ENCODE measurements around the gene ZNF780A. TPM values are rescaled to one million over a fixed set of nuclear protein-coding genes. Genes with fewer than 3 reads are reported as not detected.

The ZNF780A gene
- total RNA-seq, 2 donors from 2014 or later: 2.4 to 4.1 TPM

- TF ChIP-seq CTCF (IDR thresholded peaks at IDR 0.05): no peak
- DNase-seq (ENCODE audit: low spot score): no peak
- Histone ChIP-seq H3K4me3 (no peak overlapping the region), H3K4me1 (no peaks in the 10 kb centered on the region), H3K9me3 (no peaks in the 10 kb centered on the region), H3K36me3 (no peaks in the 10 kb centered on the region), H3K27me3 (no peaks in the 10 kb centered on the region), H3K27ac (no peak overlapping the region)
Observed at GRCh38 chr19:40110570-40110969, 19.8 kb upstream of the ZNF780A start.

GRCh38 chr19:40104754-40105153 lies 14.0 kb upstream of the ZNF780A start:
- Histone ChIP-seq H3K27me3 (no peaks in the 10 kb centered on the region), H3K4me1 (no peaks in the 10 kb centered on the region), H3K4me3 (no peak overlapping the region), H3K9me3 (no peaks in the 10 kb centered on the region), H3K27ac (no peak overlapping the region), H3K36me3 (no peaks in the 10 kb centered on the region)
- TF ChIP-seq CTCF (IDR thresholded peaks at IDR 0.05): no peak
- no peak for DNase-seq (ENCODE audit: low spot score)

- no peak for TF ChIP-seq CTCF (IDR thresholded peaks at IDR 0.05)
- Histone ChIP-seq H3K27ac (no peak overlapping the region), H3K27me3 (no peaks in the 10 kb centered on the region), H3K9me3 (no peaks in the 10 kb centered on the region), H3K4me3 (no peak overlapping the region), H3K36me3 (no peaks in the 10 kb centered on the region), H3K4me1 (no peaks in the 10 kb centered on the region)
- no peak for DNase-seq (ENCODE audit: low spot score)
Observed at GRCh38 chr19:40103600-40103999, 12.9 kb upstream of the ZNF780A start.

- Histone ChIP-seq H3K27me3 (no peaks in the 10 kb centered on the region), H3K4me1 (no peaks in the 10 kb centered on the region), H3K4me3 (no peak overlapping the region), H3K27ac (no peak overlapping the region), H3K36me3 (no peaks in the 10 kb centered on the region), H3K9me3 (no peaks in the 10 kb centered on the region)
- no peak for TF ChIP-seq CTCF (IDR thresholded peaks at IDR 0.05)
- no peak for DNase-seq (ENCODE audit: low spot score)
Observed at GRCh38 chr19:40101813-40102212, 11.1 kb upstream of the ZNF780A start.

GRCh38 chr19:40093416-40093815 lies 2.7 kb upstream of the ZNF780A start:
- Histone ChIP-seq H3K4me1 (peaks cover 0 to 17% of the 10 kb centered on the region in 2 donors), H3K9me3 (no peaks in the 10 kb centered on the region), H3K27me3 (no peaks in the 10 kb centered on the region), H3K27ac (no peak overlapping the region), H3K36me3 (no peaks in the 10 kb centered on the region), H3K4me3 (no peak overlapping the region)
- TF ChIP-seq CTCF (IDR thresholded peaks at IDR 0.05): no peak
- DNase-seq (ENCODE audit: low spot score): no peak
